MM.1S (cell line): ENCODE data around the gene CNPY1.

Experiments used
- CTCF ChIP-seq: fragments of 300-600 bp; sonication (generic); IDR thresholded peaks from 2 replicates; pipeline ENCODE4 v1.5.1; 2016; ENCODE audit warnings: antibody characterized with exemption, low read length, mixed read lengths
- EZH2 ChIP-seq: fragments of 300-600 bp; sonication (generic); optimal IDR thresholded peaks from 2 replicates; pipeline ENCODE3; 2017; ENCODE audit warnings: low read depth, mild to moderate bottlenecking, antibody characterized with exemption, low read length, mixed read lengths

- TF ChIP-seq CTCF: no peak
- no peak for TF ChIP-seq EZH2
Observed at GRCh38 chr7:155513543-155514285, 32.6 kb downstream of the CNPY1 start.
